ENCODE data around the gene SLC39A5.

Gene SLC39A5

DNA sequence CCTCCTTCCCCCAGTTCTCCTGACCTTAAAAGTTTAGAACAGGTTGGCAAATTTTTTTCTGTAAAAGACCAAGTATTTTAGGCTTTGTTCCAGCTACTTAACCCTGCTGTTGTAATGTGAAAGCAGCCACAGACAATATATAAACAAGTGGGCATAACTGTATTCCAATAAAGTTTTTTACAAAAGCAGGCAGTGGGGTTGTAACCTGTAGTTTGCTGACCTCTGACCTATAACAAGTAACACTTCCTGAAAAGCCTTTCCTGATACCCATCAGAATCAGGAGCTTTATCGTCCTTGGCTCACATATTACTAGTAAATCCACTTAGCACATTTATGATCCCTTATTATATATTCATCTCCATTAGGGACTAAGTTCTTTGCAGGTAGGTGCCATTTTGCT is 27.5 kb upstream of the SLC39A5 start:
- Histone ChIP-seq H3K36me3 (ENCODE audit: insufficient read depth, low read length) (peaks cover 8% of the 10 kb centered on the region; the same call in 1 of the 2 replicates), H3K4me1 (ENCODE audit: insufficient read depth, low read length) (peaks cover 9% of the 10 kb centered on the region; the same call in 1 of the 2 replicates)

DNA sequence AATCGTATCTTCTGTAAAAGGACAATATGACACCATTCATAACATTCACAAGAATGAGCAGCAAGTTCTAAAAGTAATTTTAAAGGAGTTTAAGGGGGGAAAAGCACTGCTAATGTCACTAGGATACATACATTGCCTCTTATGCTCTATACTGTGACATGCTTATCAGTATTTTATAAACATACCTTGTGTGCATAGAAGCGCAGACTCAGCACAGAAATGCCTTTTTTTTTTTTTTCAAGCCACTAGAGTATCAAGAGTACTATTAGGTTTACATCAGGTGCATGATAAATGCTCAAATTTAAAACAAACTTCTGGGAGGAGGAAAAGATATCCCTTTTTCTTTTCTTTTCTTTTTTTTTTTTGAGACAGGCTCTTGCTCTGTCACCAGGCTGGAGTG is 27.0 kb upstream of the SLC39A5 start:
- H3K36me3 ChIP-seq (ENCODE audit: insufficient read depth, low read length), result peaks cover 8% of the 10 kb centered on the region; the same call in 1 of the 2 replicates
- H3K9ac ChIP-seq (ENCODE audit: low read depth, low read length), result no peak overlapping the region
- peaks cover 9% of the 10 kb centered on the region; the same call in 1 of the 2 replicates for H3K4me1 ChIP-seq (ENCODE audit: insufficient read depth, low read length)
- no peaks in the 10 kb centered on the region for H3K9me3 ChIP-seq (ENCODE audit: control insufficient read depth, insufficient read depth, low read length)

More for the DNA sequence above, 27.5 kb upstream of the SLC39A5 start:
- Histone ChIP-seq H3K9me3 (ENCODE audit: control insufficient read depth, insufficient read depth, low read length) (no peaks in the 10 kb centered on the region), H3K9ac (ENCODE audit: low read depth, low read length) (no peak overlapping the region)

GRCh38 chr12:56204275-56204674 is 25.6 kb upstream of the SLC39A5 start:
- Histone ChIP-seq H3K36me3 (ENCODE audit: insufficient read depth, low read length) (peaks cover 8% of the 10 kb centered on the region; the same call in 1 of the 2 replicates), H3K4me1 (ENCODE audit: insufficient read depth, low read length) (no peaks in the 10 kb centered on the region), H3K9ac (ENCODE audit: low read depth, low read length) (no peak overlapping the region), H3K9me3 (ENCODE audit: control insufficient read depth, insufficient read depth, low read length) (no peaks in the 10 kb centered on the region)

GRCh38 chr12:56205445-56205844 is 24.4 kb upstream of the SLC39A5 start:
- no peaks in the 10 kb centered on the region for H3K4me1 ChIP-seq (ENCODE audit: insufficient read depth, low read length)
- no peak overlapping the region for H3K9ac ChIP-seq (ENCODE audit: low read depth, low read length)
- no peaks in the 10 kb centered on the region for H3K9me3 ChIP-seq (ENCODE audit: control insufficient read depth, insufficient read depth, low read length)
- peaks cover 15% of the 10 kb centered on the region; the same call in 1 of the 2 replicates for H3K36me3 ChIP-seq (ENCODE audit: insufficient read depth, low read length)

DNA sequence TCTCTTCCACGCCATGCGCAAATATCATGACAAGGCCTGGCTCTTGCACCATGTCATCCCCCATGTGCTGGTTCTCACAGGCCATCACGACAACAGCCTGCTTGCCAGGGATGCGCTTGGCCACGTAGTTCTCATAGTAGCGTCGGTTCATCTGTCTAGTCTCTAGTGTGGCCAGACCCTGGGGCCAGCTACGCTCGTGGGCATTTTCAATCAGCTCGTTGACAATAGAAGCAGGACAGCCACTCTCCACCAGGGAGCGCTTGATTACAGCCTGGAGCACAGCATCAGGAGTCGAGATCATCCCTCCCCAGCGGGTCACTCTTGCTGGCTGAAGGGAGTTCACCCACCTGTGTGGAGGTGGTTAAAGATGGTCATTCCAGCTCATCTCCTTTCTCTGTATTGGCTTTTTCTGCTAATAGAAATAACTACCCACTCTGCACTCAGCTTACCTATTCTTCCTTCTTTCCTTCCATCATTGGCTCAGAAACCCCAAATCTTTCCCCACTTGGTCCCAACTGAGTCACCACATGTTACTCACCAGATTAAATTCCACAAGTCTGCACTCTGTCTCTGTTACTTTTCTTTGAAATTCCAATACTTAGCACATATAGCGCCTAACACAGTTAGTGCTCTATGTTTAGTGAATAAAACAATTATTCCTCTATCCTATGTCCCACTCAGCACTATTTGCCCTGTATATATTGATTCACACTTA is 23.2 kb upstream of the SLC39A5 start:
- H3K9ac ChIP-seq (ENCODE audit: low read depth, low read length), result no peak overlapping the region
- H3K9me3 ChIP-seq (ENCODE audit: control insufficient read depth, insufficient read depth, low read length), result no peaks in the 10 kb centered on the region
- H3K36me3 ChIP-seq (ENCODE audit: insufficient read depth, low read length), result peaks cover 17% of the 10 kb centered on the region; the same call in 1 of the 2 replicates
- H3K4me1 ChIP-seq (ENCODE audit: insufficient read depth, low read length), result no peaks in the 10 kb centered on the region

DNA sequence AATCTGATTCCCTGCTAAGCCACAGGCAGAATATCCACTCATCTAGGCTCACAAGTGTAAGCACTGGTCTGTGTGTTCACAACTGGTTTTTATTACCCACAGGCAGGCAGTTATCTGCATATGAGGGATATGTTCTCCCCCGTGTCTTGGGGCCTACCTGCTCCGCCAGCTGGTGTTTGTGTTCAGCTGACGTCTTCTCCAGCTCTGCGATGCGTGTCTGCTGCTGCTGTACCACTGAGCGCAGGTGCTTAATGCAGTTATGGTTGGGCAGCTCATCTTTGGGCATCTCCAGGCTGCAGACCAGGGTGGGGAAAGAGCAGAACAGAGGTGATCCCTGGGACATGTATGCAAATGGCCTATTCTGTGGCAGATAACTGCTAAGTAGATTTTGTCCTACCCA is 21.8 kb upstream of the SLC39A5 start:
- H3K9me3 ChIP-seq (ENCODE audit: control insufficient read depth, insufficient read depth, low read length), result no peaks in the 10 kb centered on the region
- H3K36me3 ChIP-seq (ENCODE audit: insufficient read depth, low read length), result peaks cover 28% of the 10 kb centered on the region; the same call in 1 of the 2 replicates
- H3K9ac ChIP-seq (ENCODE audit: low read depth, low read length), result no peak overlapping the region
- no peaks in the 10 kb centered on the region for H3K4me1 ChIP-seq (ENCODE audit: insufficient read depth, low read length)

DNA sequence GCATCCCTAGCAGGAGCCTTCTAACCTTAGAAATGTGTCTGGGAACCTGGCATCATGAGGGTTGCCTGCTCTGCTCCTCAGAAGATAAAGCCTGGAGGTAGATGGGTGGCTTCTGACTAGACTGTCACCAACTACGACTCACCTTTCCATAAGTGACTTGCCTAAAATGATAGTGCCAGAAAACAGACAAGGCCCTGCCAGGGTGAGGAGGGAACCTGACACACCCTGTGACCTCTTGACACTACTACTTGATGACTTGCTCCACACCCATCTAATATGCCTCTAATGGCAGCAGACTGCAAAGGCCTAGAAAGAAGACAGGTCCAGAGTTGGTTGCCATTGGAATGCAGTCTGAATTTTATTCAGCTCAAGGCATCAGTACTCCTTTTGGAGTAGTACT is 17.5 kb upstream of the SLC39A5 start:
- Histone ChIP-seq H3K4me1 (ENCODE audit: insufficient read depth, low read length) (no peaks in the 10 kb centered on the region), H3K36me3 (ENCODE audit: insufficient read depth, low read length) (peaks cover 37% of the 10 kb centered on the region), H3K9ac (ENCODE audit: low read depth, low read length) (no peak overlapping the region), H3K9me3 (ENCODE audit: control insufficient read depth, insufficient read depth, low read length) (no peaks in the 10 kb centered on the region)

DNA sequence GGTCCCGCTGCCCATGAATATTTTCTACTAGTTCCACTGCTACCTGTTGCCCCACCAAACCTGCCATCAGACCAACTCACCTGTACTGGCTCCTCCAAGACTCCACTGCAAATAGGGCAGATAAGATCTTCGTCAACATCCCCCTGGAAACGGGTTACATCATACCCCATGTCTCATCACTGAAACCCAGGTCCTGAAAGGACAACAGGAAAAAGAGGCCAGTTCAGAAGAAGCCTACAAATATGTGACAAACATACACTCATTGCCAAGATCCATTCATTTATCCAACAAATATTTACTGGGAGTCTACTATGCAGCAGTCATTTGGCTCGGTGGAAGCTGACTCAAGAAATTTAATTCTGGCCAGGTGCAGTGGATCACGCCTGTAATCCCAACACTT is 16.0 kb upstream of the SLC39A5 start:
- no peak overlapping the region for H3K9ac ChIP-seq (ENCODE audit: low read depth, low read length)
- H3K36me3 ChIP-seq (ENCODE audit: insufficient read depth, low read length), result peaks cover 37% of the 10 kb centered on the region

GRCh38 chr12:56216461-56216860 is 13.4 kb upstream of the SLC39A5 start:
- no peaks in the 10 kb centered on the region for H3K4me1 ChIP-seq (ENCODE audit: insufficient read depth, low read length)
- H3K36me3 ChIP-seq (ENCODE audit: insufficient read depth, low read length), result peaks cover 27% of the 10 kb centered on the region
- H3K9ac ChIP-seq (ENCODE audit: low read depth, low read length), result no peak overlapping the region
- H3K9me3 ChIP-seq (ENCODE audit: control insufficient read depth, insufficient read depth, low read length), result no peaks in the 10 kb centered on the region

More for the DNA sequence above, 16.0 kb upstream of the SLC39A5 start:
- Histone ChIP-seq H3K4me1 (ENCODE audit: insufficient read depth, low read length) (no peaks in the 10 kb centered on the region), H3K9me3 (ENCODE audit: control insufficient read depth, insufficient read depth, low read length) (no peaks in the 10 kb centered on the region)

GRCh38 chr12:56219840-56220239 is 10.0 kb upstream of the SLC39A5 start:
- H3K36me3 ChIP-seq (ENCODE audit: insufficient read depth, low read length), result peaks cover 7% of the 10 kb centered on the region; the same call in 1 of the 2 replicates
- no peak overlapping the region for H3K9ac ChIP-seq (ENCODE audit: low read depth, low read length)
- H3K4me1 ChIP-seq (ENCODE audit: insufficient read depth, low read length), result peaks cover 2% of the 10 kb centered on the region; the same call in 1 of the 2 replicates
- H3K9me3 ChIP-seq (ENCODE audit: control insufficient read depth, insufficient read depth, low read length), result no peaks in the 10 kb centered on the region

- H3K36me3 ChIP-seq (ENCODE audit: insufficient read depth, low read length), result 0 out of 2 replicates have a peak, but pooled peaks cover 4% of the 10 kb centered on the region
- peak overlapping the region; percentile 77 for H3K9ac ChIP-seq (ENCODE audit: low read depth, low read length)
- H3K9me3 ChIP-seq (ENCODE audit: control insufficient read depth, insufficient read depth, low read length), result no peaks in the 10 kb centered on the region
- peaks cover 3% of the 10 kb centered on the region; the same call in 1 of the 2 replicates for H3K4me1 ChIP-seq (ENCODE audit: insufficient read depth, low read length)
These were observed 9.1 kb upstream of the SLC39A5 start for GRCh38 chr12:56220611-56221231.

DNA sequence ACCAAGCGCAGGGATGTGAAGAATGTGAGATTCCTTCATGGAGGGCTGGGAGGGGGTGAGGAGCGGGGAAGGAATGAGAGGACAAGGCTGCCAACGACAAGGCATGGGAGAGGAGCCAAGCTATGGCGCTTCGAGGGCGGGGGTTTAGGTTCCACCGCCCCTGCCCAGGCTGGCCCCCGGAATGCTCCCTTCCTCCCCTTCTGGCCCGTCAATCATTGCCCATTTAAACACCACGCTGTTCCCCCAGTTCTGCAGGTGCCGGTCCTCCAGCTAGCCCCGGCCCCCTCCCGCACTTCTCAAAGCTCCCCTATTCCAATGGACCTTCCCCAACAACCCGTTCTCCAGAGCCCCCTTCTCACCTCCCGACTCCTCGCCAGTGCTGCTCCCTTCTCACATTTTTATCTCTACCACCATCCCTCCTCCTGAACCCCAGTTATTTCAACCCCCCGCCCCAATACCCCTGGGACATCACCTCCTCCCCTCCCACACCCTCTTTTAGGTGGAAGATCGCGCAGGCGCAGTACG is 8.6 kb upstream of the SLC39A5 start:
- Histone ChIP-seq H3K4me1 (ENCODE audit: insufficient read depth, low read length) (peaks cover 3% of the 10 kb centered on the region; the same call in 1 of the 2 replicates), H3K36me3 (ENCODE audit: insufficient read depth, low read length) (0 out of 2 replicates have a peak, but pooled peaks cover 3% of the 10 kb centered on the region), H3K9ac (ENCODE audit: low read depth, low read length) (peak overlapping the region; percentile 77), H3K9me3 (ENCODE audit: control insufficient read depth, insufficient read depth, low read length) (no peaks in the 10 kb centered on the region)

DNA sequence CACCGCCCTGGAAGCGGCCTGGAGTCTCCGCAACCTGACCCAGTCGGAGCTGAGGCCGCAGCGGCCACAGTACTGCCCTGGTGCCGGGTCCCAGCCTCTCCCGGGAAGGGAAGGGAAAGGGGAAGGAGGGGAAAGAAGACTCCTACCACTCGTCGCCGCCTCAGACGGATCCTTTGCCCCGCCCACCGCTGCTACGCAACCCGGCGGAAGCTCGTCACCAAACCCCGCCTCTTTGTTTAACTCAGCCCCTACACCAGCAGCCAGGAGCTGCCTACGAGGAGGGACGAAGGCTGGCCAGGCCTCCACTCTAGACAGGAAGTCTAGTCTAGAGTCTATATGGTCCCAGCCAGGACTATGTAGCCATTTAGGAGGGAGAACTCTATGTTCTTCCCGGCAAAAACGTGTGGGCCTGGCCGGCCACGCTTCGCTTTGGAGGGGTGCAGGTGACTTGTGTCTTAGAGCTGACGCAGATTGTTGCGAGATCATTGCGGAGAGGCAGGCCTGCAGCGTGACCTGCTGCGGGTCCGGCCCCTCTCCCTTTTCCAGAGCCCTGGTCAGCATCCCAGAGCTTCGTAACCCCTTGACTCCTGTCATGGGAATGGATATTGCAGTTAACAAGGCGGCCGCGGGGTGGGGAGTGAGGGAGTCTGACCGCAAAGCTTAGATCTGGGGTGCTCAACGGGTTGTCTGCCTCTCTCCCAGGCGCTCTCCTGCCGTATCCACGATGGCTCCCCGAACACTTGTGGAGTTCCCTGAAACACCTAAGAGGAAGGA is 7.9 kb upstream of the SLC39A5 start, which contains the start of gene RNF41:
Gene RNF41 (minus strand): TSS at position 166 of the 774 bp plus-strand sequence. CDS start 7,875 bp downstream, outside the sequence.
- Histone ChIP-seq H3K36me3 (ENCODE audit: insufficient read depth, low read length) (no peaks in the 10 kb centered on the region), H3K4me1 (ENCODE audit: insufficient read depth, low read length) (peaks cover 3% of the 10 kb centered on the region; the same call in 1 of the 2 replicates), H3K9ac (ENCODE audit: low read depth, low read length) (peak within 1 kb of the TSS; percentile 77), H3K9me3 (ENCODE audit: control insufficient read depth, insufficient read depth, low read length) (no peaks in the 10 kb centered on the region)

DNA sequence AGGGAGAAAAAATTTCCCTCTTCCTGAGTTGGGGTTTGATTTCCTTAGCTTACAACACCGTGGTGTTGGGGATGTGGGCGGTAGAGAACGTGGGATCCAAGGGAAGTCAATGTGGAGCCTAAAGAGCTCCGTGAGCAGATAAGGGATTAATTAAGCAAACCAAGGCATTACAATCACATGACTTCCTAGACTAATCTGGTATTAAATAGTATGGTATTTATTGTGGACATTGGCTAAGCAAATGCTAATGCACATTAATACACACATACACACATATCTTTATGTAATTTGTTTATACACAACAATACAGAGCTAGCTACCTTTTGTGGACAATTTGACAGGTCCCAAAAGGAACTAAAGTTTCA is 7.3 kb upstream of the SLC39A5 start:
- Histone ChIP-seq H3K9me3 (ENCODE audit: control insufficient read depth, insufficient read depth, low read length) (no peaks in the 10 kb centered on the region), H3K36me3 (ENCODE audit: insufficient read depth, low read length) (no peaks in the 10 kb centered on the region), H3K4me1 (ENCODE audit: insufficient read depth, low read length) (peaks cover 3% of the 10 kb centered on the region; the same call in 1 of the 2 replicates), H3K9ac (ENCODE audit: low read depth, low read length) (peak overlapping the region; percentile 77)
